ENCODE results near the gene ZNF223. TPM values are rescaled to one million over a fixed set of nuclear protein-coding genes. Genes with fewer than 3 reads are reported as not detected.

The ZNF223 gene
- polyA plus RNA-seq, 1 of the 3 experiments (the other 2 are of a cell fraction), result 2.7 TPM

DNA sequence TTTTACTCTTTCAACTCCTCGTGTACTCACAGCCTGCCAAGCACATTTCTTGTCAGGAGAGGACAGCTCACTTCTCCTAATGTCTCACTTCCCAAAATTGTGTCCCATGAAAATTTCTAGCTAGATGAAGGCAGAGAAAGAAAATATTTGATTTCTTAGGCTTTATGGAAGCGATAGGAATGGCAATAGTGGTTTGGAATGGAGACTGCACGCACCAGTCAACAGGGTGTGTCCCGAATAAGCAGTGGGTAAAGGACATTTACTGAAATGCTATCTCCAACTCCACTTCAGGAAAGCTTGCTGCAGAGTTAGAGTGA, 27.0 kb upstream of the ZNF223 start:
- CTCF ChIA-PET, result no interaction called here
- Histone ChIP-seq H3K4me3 (ENCODE audit: low read depth in 2 of 2, low read length in 1 of 2) (peak overlapping the region; percentile 97 to 98), H3K4me1 (ENCODE audit: control insufficient read depth in 1 of 2, insufficient read depth in 2 of 2, low read depth in 1 of 2, low read length in 1 of 2) (peaks cover 0 to 9% of the 10 kb centered on the region in 2 experiments; a peak in 2 of 4 replicates), H3K79me2 (ENCODE audit: insufficient read depth) (peaks cover 10% of the 10 kb centered on the region), H2AFZ (ENCODE audit: low read depth) (peak overlapping the region; percentile 99), H3K9ac (peak overlapping the region; percentile 86), H3K27ac (ENCODE audit: low read depth in 2 of 2, low read length in 1 of 2) (peak overlapping the region; percentile 58 to 73; a peak in 3 of 4 replicates), H4K20me1 (ENCODE audit: insufficient read depth) (no peaks in the 10 kb centered on the region), H3K27me3 (ENCODE audit: insufficient read depth) (no peaks in the 10 kb centered on the region), H3F3A (replicated peaks; ENCODE audit: insufficient read depth) (no peaks in the 10 kb centered on the region), H3K36me3 (replicated peaks in 1 of 2; ENCODE audit: control insufficient read depth in 1 of 2, insufficient read depth in 2 of 2, low read length in 1 of 2) (peaks cover 31% of the 10 kb centered on the region in 2 experiments), H3K9me3 (0 out of 2 replicates have a peak, but pooled peaks cover 6% of the 10 kb centered on the region), H3K9me2 (no peaks in the 10 kb centered on the region), H3K4me2 (peak overlapping the region; percentile 85)
- POLR2A ChIA-PET, result interaction anchor here (1.2 kb wide), 2 partner anchors 27 to 40 kb away, joined by 4 read pairs; partner anchors contain the start of gene ZNF223
- DNase-seq, result no peak
- no peak for TF ChIP-seq SMC3 (IDR thresholded peaks at IDR 0.05; ENCODE audit: low read depth, low read length)
- TF ChIP-seq GATA2 (CRISPR knock-in tag; IDR thresholded peaks at IDR 0.05), result no peak
- TF ChIP-seq FOSL2 (IDR thresholded peaks at IDR 0.05; ENCODE audit: borderline replicate concordance, low read depth), result no peak
- TF ChIP-seq YY1 (IDR thresholded peaks at IDR 0.05; ENCODE audit: low read depth), result no peak
- TF ChIP-seq RFX5 (IDR thresholded peaks at IDR 0.05; ENCODE audit: low read length), result no peak
- WGBS (ENCODE audit: low lambda C conversion rate), result 61% methylated on average over 4 of the region's 4 CpGs

DNA sequence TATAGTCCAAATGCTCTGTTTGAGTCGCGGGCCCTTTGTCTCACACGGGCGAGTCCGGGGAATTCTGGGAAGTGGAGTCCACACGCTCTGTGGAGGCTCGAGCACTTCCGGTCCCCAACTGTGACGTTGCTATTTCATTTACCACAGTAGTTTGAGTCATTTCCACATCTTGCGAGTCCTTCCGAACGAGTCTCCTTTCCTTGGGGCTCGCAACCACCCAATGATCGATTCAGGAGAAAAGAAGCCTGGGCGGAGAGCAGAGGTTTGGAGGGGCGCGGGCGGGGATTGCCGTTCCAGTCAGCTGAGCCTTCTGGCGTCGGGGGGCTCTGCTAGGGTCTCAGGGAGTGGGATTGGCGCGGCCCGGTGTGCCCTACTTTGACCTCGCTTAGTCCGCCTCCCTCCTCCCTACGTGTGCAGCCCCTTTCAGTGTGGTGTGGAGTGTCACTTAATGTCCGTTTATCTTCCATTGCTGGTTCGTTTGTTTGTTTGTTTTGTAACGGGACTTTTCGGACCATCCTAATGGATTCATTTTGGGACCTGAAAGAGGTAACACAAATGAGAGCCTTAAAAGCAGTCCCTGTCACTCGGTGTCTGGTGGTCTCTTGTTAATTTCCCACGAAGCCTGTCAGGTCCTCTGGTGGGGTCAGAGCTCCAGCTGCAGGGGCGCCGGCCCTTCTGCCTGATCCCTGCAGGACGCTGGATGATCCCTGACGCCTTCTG, 26.5 kb upstream of the ZNF223 start, which contains the start of gene ZNF222:
Gene ZNF222, plus strand, starts transcription at position 163 of the 720 bp plus-strand sequence. Its CDS starts 58 bp downstream, at position 221.
- TF ChIP-seq POLR2AphosphoS5 (IDR thresholded peaks at IDR 0.05; ENCODE audit: low read depth, low read length) (peak; percentile 84), ELF1 (IDR thresholded peaks at IDR 0.05) (peak; percentile 83), FOXM1 (IDR thresholded peaks at IDR 0.05; ENCODE audit: low read depth) (no peak), TAF1 (IDR thresholded peaks at IDR 0.05; ENCODE audit: borderline replicate concordance, low read depth, low read length) (peak; percentile 65), CHD2 (IDR thresholded peaks at IDR 0.05; ENCODE audit: low read length, partially characterized antibody) (peak; percentile 50), MXI1 (IDR thresholded peaks at IDR 0.05; ENCODE audit: low read depth, low read length) (peak; percentile 42; the same call in 1 of the 2 replicates), JUND (IDR thresholded peaks at IDR 0.05) (no peak), GABPA (IDR thresholded peaks at IDR 0.05; ENCODE audit: low read depth) (peak; percentile 83)
- TF ChIP-seq, protein P1, sequence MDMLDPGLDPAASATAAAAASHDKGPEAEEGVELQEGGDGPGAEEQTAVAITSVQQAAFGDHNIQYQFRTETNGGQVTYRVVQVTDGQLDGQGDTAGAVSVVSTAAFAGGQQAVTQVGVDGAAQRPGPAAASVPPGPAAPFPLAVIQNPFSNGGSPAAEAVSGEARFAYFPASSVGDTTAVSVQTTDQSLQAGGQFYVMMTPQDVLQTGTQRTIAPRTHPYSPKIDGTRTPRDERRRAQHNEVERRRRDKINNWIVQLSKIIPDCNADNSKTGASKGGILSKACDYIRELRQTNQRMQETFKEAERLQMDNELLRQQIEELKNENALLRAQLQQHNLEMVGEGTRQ (IDR thresholded peaks at IDR 0.05; ENCODE audit: borderline replicate concordance, low read depth, low read length), result no peak
- POLR2A ChIA-PET, result interaction anchor here (0.9 to 1.2 kb wide), 3 partner anchors 26 to 475 kb away, joined by 3 to 4 read pairs (median 4); partner anchors contain the start of genes ZNF180 and ZNF223

More for the DNA sequence above, 26.5 kb upstream of the ZNF223 start, which contains the start of gene ZNF222:
- H3K27me3 ChIP-seq (ENCODE audit: insufficient read depth), result no peaks in the 10 kb centered on the region
- H4K20me1 ChIP-seq (ENCODE audit: insufficient read depth), result no peaks in the 10 kb centered on the region
- peak; percentile 75 for DNase-seq
- 0 out of 2 replicates have a peak, but pooled peaks cover 8% of the 10 kb centered on the region for H3K9me3 ChIP-seq
- peak within 1 kb of the TSS; percentile 86 for H3K9ac ChIP-seq
- H3K36me3 ChIP-seq (replicated peaks in 1 of 2; ENCODE audit: control insufficient read depth in 1 of 2, insufficient read depth in 2 of 2, low read length in 1 of 2), result peaks cover 36% of the 10 kb centered on the region in 2 experiments
- H3K4me3 ChIP-seq (ENCODE audit: low read depth in 2 of 2, low read length in 1 of 2), result peak within 1 kb of the TSS; percentile 97 to 98
- H3F3A ChIP-seq (replicated peaks; ENCODE audit: insufficient read depth), result no peaks in the 10 kb centered on the region
- peak within 1 kb of the TSS; percentile 85 for H3K4me2 ChIP-seq
- 2% methylated on average over 31 of the region's 37 CpGs for WGBS (ENCODE audit: low lambda C conversion rate)
- CTCF ChIA-PET, result interaction anchor here (1.6 kb wide), 1 partner anchor 15 kb away, joined by 5 read pairs; no protein-coding TSS in a partner anchor
- H3K79me2 ChIP-seq (ENCODE audit: insufficient read depth), result peaks cover 10% of the 10 kb centered on the region
- peak within 1 kb of the TSS; percentile 99 for H2AFZ ChIP-seq (ENCODE audit: low read depth)
- no peaks in the 10 kb centered on the region for H3K9me2 ChIP-seq
- H3K4me1 ChIP-seq (ENCODE audit: control insufficient read depth in 1 of 2, insufficient read depth in 2 of 2, low read depth in 1 of 2, low read length in 1 of 2), result peaks cover 0 to 9% of the 10 kb centered on the region in 2 experiments; a peak in 2 of 4 replicates
- peak within 1 kb of the TSS; percentile 58 to 79 for H3K27ac ChIP-seq (ENCODE audit: low read depth in 2 of 2, low read length in 1 of 2)

Measured in SK-N-SH (cell line).